Measurements from ENCODE around the gene SLC22A15.

Gene SLC22A15

DNA sequence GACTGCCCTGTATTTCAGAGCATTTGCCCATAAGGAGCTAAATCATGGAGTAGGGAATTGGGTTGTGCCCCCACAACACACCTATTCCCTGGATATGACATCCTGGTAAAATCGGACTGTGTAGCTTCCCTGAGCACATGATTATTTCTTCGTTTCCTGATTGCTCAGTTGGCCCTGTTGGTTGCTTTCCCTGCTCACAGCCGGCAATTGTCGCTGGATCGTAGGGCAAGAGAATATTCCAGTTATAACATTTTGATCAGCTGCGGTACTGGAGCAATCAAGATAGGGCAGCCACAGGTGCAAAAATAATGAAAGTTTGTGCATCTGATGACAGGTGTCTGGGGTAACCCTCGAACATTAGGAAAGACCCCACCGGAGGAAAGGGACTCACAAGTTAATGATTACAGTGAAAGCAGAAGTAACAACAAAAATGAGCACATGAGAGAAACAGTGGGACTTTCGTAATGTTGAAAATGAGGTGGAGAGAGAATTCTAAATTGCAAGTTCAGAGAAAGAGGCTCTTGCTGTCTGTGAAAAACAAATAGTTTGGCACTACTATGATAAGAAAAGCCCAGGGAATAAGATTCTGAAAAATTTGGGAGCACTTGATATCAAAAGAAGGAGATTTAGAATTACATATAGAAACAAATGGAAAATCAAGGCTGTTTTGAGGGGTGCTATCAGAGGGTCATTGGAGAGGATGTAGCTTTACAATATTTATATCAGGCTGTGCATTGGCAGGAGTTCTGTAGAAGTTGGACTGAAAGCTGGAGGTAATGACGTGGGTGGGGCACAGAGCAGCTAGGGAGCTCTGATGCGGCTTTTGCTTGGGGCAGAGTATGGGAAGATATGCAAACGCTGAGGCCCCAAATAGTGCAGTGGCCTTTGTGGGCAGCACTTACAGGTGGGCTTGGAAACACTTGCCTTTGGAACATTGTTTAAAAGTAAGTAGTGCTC, 134.5 kb downstream of the SLC22A15 start, which contains the start of gene MAB21L3:
TSS of gene MAB21L3 (plus strand) at position 833 of the 957 bp plus-strand sequence. CDS start 1,217 bp downstream, outside the sequence.
- DNase-seq = no peak

DNA sequence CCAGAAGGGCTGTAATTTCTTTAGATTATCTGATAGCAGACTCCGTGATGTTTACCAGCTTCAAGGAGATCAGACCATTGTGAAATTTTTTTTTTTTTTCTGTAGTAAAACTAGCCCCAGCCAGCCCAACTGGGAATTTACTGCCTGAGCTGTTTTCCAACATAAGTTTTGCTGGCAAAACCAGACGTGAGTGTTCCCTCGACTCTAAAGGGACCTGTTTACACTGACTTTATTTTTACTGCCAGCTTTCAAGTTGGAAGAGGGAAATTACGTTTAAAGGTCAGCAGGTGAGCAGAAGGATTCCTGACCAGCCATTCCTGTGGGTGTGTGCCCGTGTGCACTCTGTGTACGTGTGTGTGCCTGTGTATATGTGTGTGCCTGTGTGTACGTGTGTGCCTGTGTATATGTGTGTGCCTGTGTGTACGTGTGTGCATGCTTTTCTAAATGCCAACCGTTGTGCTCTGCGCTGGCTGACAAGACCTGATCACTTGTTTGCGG, 135.3 kb downstream of the SLC22A15 start:
- DNase-seq = no peak

DNA sequence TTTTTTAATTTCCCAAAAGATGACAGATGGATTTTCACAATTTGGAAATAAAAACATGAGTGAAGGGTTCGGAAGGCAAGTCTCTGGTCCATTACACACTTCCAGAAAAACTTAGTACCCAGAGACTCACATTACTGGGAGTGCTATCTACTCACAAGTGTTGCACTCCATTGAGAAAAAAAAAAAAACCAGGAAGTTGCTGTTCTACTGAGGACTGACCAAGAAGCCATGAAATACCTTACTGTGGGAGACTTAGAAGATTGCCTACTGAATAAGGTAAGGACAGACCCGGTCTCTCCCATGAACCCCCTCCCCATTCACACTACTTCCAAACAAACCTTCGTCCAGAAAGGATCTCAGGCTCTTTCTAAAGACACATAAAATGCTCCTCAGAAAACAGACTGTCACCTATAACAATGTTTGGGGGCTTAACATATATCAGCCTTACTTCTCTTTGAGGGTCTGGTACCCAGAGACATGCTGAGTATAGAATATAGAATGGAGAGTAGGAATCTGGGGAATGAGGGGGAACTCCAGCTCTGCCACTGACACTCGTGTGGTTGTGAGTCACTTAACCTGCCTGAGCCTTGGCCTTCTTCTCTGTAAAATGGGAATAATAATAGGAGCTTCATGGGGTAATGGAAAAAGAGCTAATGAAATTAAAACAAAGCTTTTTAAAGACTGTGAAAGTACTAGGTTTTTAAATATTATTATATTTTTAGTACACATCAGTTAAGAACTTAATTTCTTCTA, 136.3 kb downstream of the SLC22A15 start:
- no peak for DNase-seq

DNA sequence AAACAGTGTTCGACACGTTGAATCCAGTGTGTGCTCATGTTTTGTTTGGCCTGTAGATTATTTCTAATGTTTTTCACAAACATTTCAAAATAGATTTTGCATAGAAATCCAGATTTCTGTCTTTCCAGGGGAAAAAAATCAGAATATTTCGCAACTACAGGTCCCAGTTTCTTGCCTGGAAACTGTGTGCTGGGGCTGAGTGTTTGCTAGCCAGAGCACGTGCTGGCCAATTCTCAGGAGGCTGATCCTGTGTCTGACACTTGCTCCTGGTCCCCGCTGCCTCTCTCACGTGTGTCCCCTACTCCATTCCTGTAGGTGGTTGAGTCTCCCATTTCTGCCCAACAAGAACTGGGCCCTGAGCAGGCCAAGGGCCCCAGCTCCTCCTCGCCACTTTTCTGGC, 137.3 kb downstream of the SLC22A15 start:
- DNase-seq = no peak

DNA sequence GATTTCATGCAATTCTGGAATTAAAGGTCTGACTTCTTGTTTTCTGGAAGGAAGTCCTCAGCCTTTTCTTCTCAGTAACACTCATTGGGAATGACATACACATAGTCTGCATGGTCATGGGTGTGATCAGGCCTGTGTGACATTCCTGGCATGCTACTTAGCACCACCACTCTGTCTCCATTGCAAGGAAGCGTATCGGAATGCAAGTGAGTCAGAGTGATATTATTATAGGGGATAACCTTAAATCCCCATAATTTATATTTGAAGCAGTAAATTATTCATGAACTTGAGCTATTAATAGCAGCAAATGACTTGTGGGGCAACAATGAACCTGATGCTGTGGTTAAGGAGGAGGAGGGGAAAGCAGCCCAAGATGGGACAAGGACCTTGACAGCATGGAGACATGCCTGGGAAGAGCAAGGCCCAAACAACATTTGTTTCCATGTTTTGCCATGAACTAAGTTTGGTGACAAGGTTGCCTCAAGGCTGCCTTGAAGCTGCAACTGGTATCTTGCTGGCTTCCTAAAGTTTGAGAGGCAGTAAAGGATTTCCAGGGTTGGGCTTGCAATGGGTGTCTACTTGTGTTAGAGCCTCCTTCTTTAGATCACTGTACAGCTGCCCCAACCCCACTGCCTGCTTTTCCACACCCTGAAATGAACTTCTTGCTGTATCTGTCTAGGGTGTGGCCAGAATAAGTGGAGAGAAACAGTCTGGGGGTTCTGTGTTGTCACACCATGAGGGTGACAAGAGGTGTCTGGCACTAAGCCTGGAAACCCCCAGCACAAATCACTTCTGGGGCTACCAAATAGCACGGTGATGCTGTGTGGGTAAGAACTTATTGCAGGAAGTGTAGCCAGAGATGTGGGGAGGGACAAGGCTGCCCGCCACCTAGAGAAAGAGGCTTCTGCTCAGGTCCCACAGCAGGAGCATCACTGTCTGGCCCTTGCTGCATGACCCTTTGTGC, 139.4 kb downstream of the SLC22A15 start:
- DNase-seq = no peak

DNA sequence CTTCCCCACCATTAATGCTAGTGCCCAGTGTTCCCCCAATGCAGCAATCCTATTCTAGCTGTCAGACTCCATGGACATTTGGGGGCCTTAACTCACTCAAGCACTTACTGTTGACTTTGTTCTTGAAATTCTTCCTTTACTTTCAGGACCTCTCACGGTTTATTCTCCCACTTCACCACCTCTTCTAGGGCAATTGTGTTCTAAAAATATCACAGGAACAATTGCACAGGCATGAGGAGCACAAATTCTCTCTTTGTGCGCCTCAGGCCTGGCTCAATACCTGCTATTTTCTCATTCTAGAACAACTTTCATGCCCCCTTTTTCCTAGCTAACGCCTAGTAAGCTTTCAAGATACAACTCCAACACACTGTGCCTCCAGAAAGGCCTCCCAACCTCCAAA, 142.2 kb downstream of the SLC22A15 start:
- no peak for DNase-seq

All from stimulated activated CD4-positive, alpha-beta T cell treated with anti-CD3 and anti-CD28 coated beads, Interleukin-4, amount 100 ng/mL, for 24 hours (primary cell).